Stimulated activated CD4-positive, alpha-beta T cell treated with anti-CD3 and anti-CD28 coated beads, Interleukin-1b, Interleukin-23, amount 100 ng/mL, for 1 hour (primary cell): Measurements from ENCODE around the gene IGF1.

Experiments used
- DNase-seq, 2 donors: peaks; one replicate each; pipeline ENCODE4 v3.0.0-alpha.2; 2020; ENCODE audit warnings: low read depth in 2 of 2

IGF1 gene

GRCh38 chr12:102427543-102427941 is 52.8 kb downstream of the IGF1 start:
- DNase-seq = no peak

GRCh38 chr12:102426599-102427542 is 53.5 kb downstream of the IGF1 start:
- no peak for DNase-seq

- no peak for DNase-seq
Measured at GRCh38 chr12:102425109-102426039, 55.0 kb downstream of the IGF1 start.

- no peak for DNase-seq
Measured at GRCh38 chr12:102423462-102423861, 56.9 kb downstream of the IGF1 start.

GRCh38 chr12:102421802-102422583 is 58.4 kb downstream of the IGF1 start:
- no peak for DNase-seq

GRCh38 chr12:102419094-102419764 is 61.1 kb downstream of the IGF1 start:
- DNase-seq = no peak

GRCh38 chr12:102417055-102417454 is 63.3 kb downstream of the IGF1 start:
- DNase-seq = no peak

GRCh38 chr12:102415515-102415914 is 64.8 kb downstream of the IGF1 start:
- DNase-seq = no peak

- DNase-seq = no peak
Measured at GRCh38 chr12:102413396-102413795, 67.0 kb downstream of the IGF1 start.

- DNase-seq = no peak
Measured at GRCh38 chr12:102410511-102410910, 69.9 kb downstream of the IGF1 start.

- DNase-seq = no peak
Measured at GRCh38 chr12:102408487-102409297, 71.7 kb downstream of the IGF1 start.

- no peak for DNase-seq
Measured at GRCh38 chr12:102407776-102408486, 72.4 kb downstream of the IGF1 start.

- no peak for DNase-seq
Measured at GRCh38 chr12:102406033-102406584, 74.3 kb downstream of the IGF1 start.

GRCh38 chr12:102401087-102401486 is 79.3 kb downstream of the IGF1 start:
- DNase-seq = no peak

- no peak for DNase-seq
Measured at GRCh38 chr12:102399653-102400052, 80.7 kb downstream of the IGF1 start.

- DNase-seq = no peak
Measured at GRCh38 chr12:102396276-102396675, 84.1 kb downstream of the IGF1 start.

- DNase-seq = no peak
Measured at GRCh38 chr12:102394200-102394599, 86.2 kb downstream of the IGF1 start.

- no peak for DNase-seq
Measured at GRCh38 chr12:102390068-102390467, 90.3 kb downstream of the IGF1 start.

- no peak for DNase-seq
Measured at GRCh38 chr12:102388469-102388868, 91.9 kb downstream of the IGF1 start.
